Activated CD4-positive, alpha-beta T cell treated with anti-CD3 and anti-CD28 coated beads, Interleukin-2, amount 10 ng/mL, durations not matched to agents 24 days and 14 days (primary cell): Measurements from ENCODE around the gene CCDC57. TPM values are rescaled to one million over a fixed set of nuclear protein-coding genes. Genes with fewer than 3 reads are reported as not detected.

Source experiments
- DNase-seq: peaks from one replicate; pipeline ENCODE4 v3.0.0; 2022
- H3K27ac Mint-ChIP-seq: one replicate; pipeline ENCODE4 v1.8.0; 2022; ENCODE audit warnings: mild to moderate bottlenecking, mixed read lengths
- H3K27me3 Mint-ChIP-seq: one replicate; pipeline ENCODE4 v1.8.0; 2022; ENCODE audit warnings: mixed read lengths
- H3K36me3 Mint-ChIP-seq: one replicate; pipeline ENCODE4 v1.8.0; 2022; ENCODE audit warnings: low read depth, mild to moderate bottlenecking, mixed read lengths
- H3K4me1 Mint-ChIP-seq: one replicate; pipeline ENCODE4 v1.8.0; 2021; ENCODE audit warnings: mixed read lengths
- H3K4me3 Mint-ChIP-seq: one replicate; pipeline ENCODE4 v1.8.0; 2022; ENCODE audit warnings: mild to moderate bottlenecking, moderate library complexity, mixed read lengths
- H3K9me3 Mint-ChIP-seq: one replicate; pipeline ENCODE4 v1.8.0; 2021; ENCODE audit warnings: mixed read lengths
- intact Hi-C: fragments of 100-400 bp; cut with micrococcal nuclease; formaldehyde crosslinking; loops from one replicate; pipeline ENCODE4 v1.15.1; 2023
- total RNA-seq: library from RNA; stranded (reverse); gene quantifications from 2 replicates; pipeline ENCODE4 v1.2.3, GENCODE V29; 2022

The CCDC57 gene
- total RNA-seq, 1 donor from 2014 or later: 58.4 TPM

- no peaks in the 10 kb centered on the region for H3K9me3 Mint-ChIP-seq
- intact Hi-C loops: loop anchor here (2.0 to 5.0 kb wide), 2 partner anchors 16 to 206 kb away; partner anchors contain the start of genes CCDC57, CENPX and LRRC45
- peak overlapping the region; percentile 91 for H3K27ac Mint-ChIP-seq
- DNase-seq: peak; percentile 92
- no peaks in the 10 kb centered on the region for H3K27me3 Mint-ChIP-seq
- peaks cover 5% of the 10 kb centered on the region for H3K4me1 Mint-ChIP-seq
- H3K4me3 Mint-ChIP-seq: peak overlapping the region; percentile 87
- peaks cover 5% of the 10 kb centered on the region for H3K36me3 Mint-ChIP-seq
Observed at GRCh38 chr17:82228278-82228841, 15.7 kb upstream of the CCDC57 start.

GRCh38 chr17:82227629-82228277 lies 15.1 kb upstream of the CCDC57 start:
- H3K4me3 Mint-ChIP-seq: peak overlapping the region; percentile 87

GRCh38 chr17:82226809-82227628 lies 14.4 kb upstream of the CCDC57 start:
- H3K36me3 Mint-ChIP-seq: peaks cover 5% of the 10 kb centered on the region
- peak overlapping the region; percentile 60 for H3K27ac Mint-ChIP-seq

More at GRCh38 chr17:82227629-82228277, 15.1 kb upstream of the CCDC57 start:
- intact Hi-C loops: loop anchor here (2.0 to 5.0 kb wide), 2 partner anchors 15 to 205 kb away; partner anchors contain the start of genes CCDC57, CENPX and LRRC45
- Mint-ChIP-seq H3K27ac (peak overlapping the region; percentile 91), H3K36me3 (peaks cover 5% of the 10 kb centered on the region), H3K9me3 (no peaks in the 10 kb centered on the region), H3K27me3 (no peaks in the 10 kb centered on the region), H3K4me1 (peaks cover 4% of the 10 kb centered on the region)
- no peak for DNase-seq

GRCh38 chr17:82226146-82226808 lies 13.6 kb upstream of the CCDC57 start:
- H3K27ac Mint-ChIP-seq: no peak overlapping the region
- H3K9me3 Mint-ChIP-seq: no peaks in the 10 kb centered on the region
- H3K4me1 Mint-ChIP-seq: peaks cover 4% of the 10 kb centered on the region

More at GRCh38 chr17:82226809-82227628, 14.4 kb upstream of the CCDC57 start:
- H3K27me3 Mint-ChIP-seq: no peaks in the 10 kb centered on the region
- intact Hi-C loops: loop anchor here (5.0 kb wide), 1 partner anchor 205 kb away; the partner anchor contains the start of genes CENPX and LRRC45
- peak overlapping the region; percentile 50 for H3K4me3 Mint-ChIP-seq
- DNase-seq: peak; percentile 58
- H3K4me1 Mint-ChIP-seq: peaks cover 4% of the 10 kb centered on the region
- H3K9me3 Mint-ChIP-seq: no peaks in the 10 kb centered on the region

GRCh38 chr17:82225368-82226029 lies 12.9 kb upstream of the CCDC57 start:
- Mint-ChIP-seq H3K9me3 (no peaks in the 10 kb centered on the region), H3K27ac (no peak overlapping the region), H3K36me3 (peaks cover 5% of the 10 kb centered on the region), H3K4me1 (peaks cover 4% of the 10 kb centered on the region), H3K4me3 (no peak overlapping the region), H3K27me3 (no peaks in the 10 kb centered on the region)
- no peak for DNase-seq
- intact Hi-C loops: loop anchor here (5.0 kb wide), 1 partner anchor 203 kb away; the partner anchor contains the start of genes CENPX and LRRC45

More at GRCh38 chr17:82226146-82226808, 13.6 kb upstream of the CCDC57 start:
- Mint-ChIP-seq H3K4me3 (no peak overlapping the region), H3K36me3 (peaks cover 5% of the 10 kb centered on the region), H3K27me3 (no peaks in the 10 kb centered on the region)
- intact Hi-C loops: loop anchor here (5.0 kb wide), 1 partner anchor 204 kb away; the partner anchor contains the start of genes CENPX and LRRC45
- no peak for DNase-seq

GRCh38 chr17:82224666-82225065 lies 12.0 kb upstream of the CCDC57 start:
- DNase-seq: no peak
- Mint-ChIP-seq H3K4me1 (peaks cover 1% of the 10 kb centered on the region), H3K27ac (peak overlapping the region; percentile 16), H3K36me3 (peaks cover 2% of the 10 kb centered on the region), H3K27me3 (no peaks in the 10 kb centered on the region), H3K4me3 (no peak overlapping the region), H3K9me3 (no peaks in the 10 kb centered on the region)
- intact Hi-C loops: loop anchor here (5.0 kb wide), 1 partner anchor 202 kb away; the partner anchor contains the start of genes CENPX and LRRC45

- intact Hi-C loops: no loop called here
- no peak overlapping the region for H3K27ac Mint-ChIP-seq
- no peaks in the 10 kb centered on the region for H3K9me3 Mint-ChIP-seq
- H3K4me1 Mint-ChIP-seq: peaks cover 1% of the 10 kb centered on the region
- no peak overlapping the region for H3K4me3 Mint-ChIP-seq
- H3K27me3 Mint-ChIP-seq: no peaks in the 10 kb centered on the region
- no peak for DNase-seq
- peaks cover 2% of the 10 kb centered on the region for H3K36me3 Mint-ChIP-seq
Observed at GRCh38 chr17:82223517-82223916, 10.9 kb upstream of the CCDC57 start.

- Mint-ChIP-seq H3K27me3 (no peaks in the 10 kb centered on the region), H3K36me3 (no peaks in the 10 kb centered on the region), H3K9me3 (no peaks in the 10 kb centered on the region), H3K4me1 (peaks cover 1% of the 10 kb centered on the region), H3K27ac (no peak overlapping the region), H3K4me3 (no peak overlapping the region)
- DNase-seq: no peak
- intact Hi-C loops: no loop called here
Observed at GRCh38 chr17:82222816-82223215, 10.2 kb upstream of the CCDC57 start.

GRCh38 chr17:82221341-82221902 lies 8.8 kb upstream of the CCDC57 start:
- Mint-ChIP-seq H3K27me3 (no peaks in the 10 kb centered on the region), H3K27ac (no peak overlapping the region), H3K4me1 (peaks cover 4% of the 10 kb centered on the region), H3K4me3 (no peak overlapping the region), H3K36me3 (no peaks in the 10 kb centered on the region), H3K9me3 (no peaks in the 10 kb centered on the region)
- intact Hi-C loops: no loop called here
- DNase-seq: no peak

- Mint-ChIP-seq H3K27ac (no peak overlapping the region), H3K4me1 (peaks cover 11% of the 10 kb centered on the region), H3K4me3 (no peak overlapping the region), H3K9me3 (no peaks in the 10 kb centered on the region), H3K36me3 (no peaks in the 10 kb centered on the region), H3K27me3 (no peaks in the 10 kb centered on the region)
- intact Hi-C loops: no loop called here
- no peak for DNase-seq
Observed at GRCh38 chr17:82219753-82220709, 7.4 kb upstream of the CCDC57 start.

- Mint-ChIP-seq H3K4me3 (no peak overlapping the region), H3K36me3 (no peaks in the 10 kb centered on the region), H3K4me1 (peaks cover 18% of the 10 kb centered on the region), H3K27me3 (no peaks in the 10 kb centered on the region), H3K27ac (no peak overlapping the region), H3K9me3 (no peaks in the 10 kb centered on the region)
- no peak for DNase-seq
- intact Hi-C loops: no loop called here
Observed at GRCh38 chr17:82219083-82219482, 6.4 kb upstream of the CCDC57 start.
